Naive thymus-derived CD8-positive, alpha-beta T cell (primary cell): Measurements from ENCODE around the gene KRT34. TPM values are rescaled to one million over a fixed set of nuclear protein-coding genes. Genes with fewer than 3 reads are reported as not detected.
"Not testable (repeated sequence)": the region's sequence is repeated elsewhere in the genome, so short reads cannot be mapped to it uniquely, and the experiment has no call there.

Experiments used
- ATAC-seq, 2 donors: fragments of 150-1000 bp; cut with Tn5 transposase in 1 of 2; sonication (Bioruptor Pico), chemical (Tn5 transposase) in 1 of 2; 1 replicate in 1 of 2; 2 replicates in 1 of 2; pipeline ENCODE4 v1.10.0; 2021; ENCODE audit warnings: mild to moderate bottlenecking in 2 of 2, moderate library complexity in 2 of 2
- POLR2A ChIA-PET: fragments of 350-600 bp; sonication (Branson Sonifier 250); formaldehyde crosslinking; loops from one replicate; lab custom pipeline; 2021; ENCODE audit warnings: antibody characterized with exemption; lab: Charles Lee
- DNase-seq, 10 donors: peaks; one replicate each; pipeline versions ENCODE4 v3.0.0 to v3.0.0-alpha.2; 2020 to 2022
- H3K27ac Mint-ChIP-seq, 10 donors: one replicate each; pipeline ENCODE4 v1.8.0; 2020 to 2022; ENCODE audit warnings: mild to moderate bottlenecking in 10 of 10, mixed read lengths in 10 of 10, moderate library complexity in 4 of 10, inconsistent platforms in 1 of 10
- H3K27me3 Mint-ChIP-seq, 5 donors: one replicate each; pipeline ENCODE4 v1.8.0; 2021 to 2022; ENCODE audit warnings: mixed read lengths in 5 of 5
- H3K36me3 Mint-ChIP-seq, 3 donors: one replicate each; pipeline ENCODE4 v1.8.0; 2020 to 2022; ENCODE audit warnings: mixed read lengths in 3 of 3, mild to moderate bottlenecking in 2 of 3, inconsistent platforms in 1 of 3
- H3K4me1 Mint-ChIP-seq, 4 donors: one replicate each; pipeline ENCODE4 v1.8.0; 2021 to 2022; ENCODE audit warnings: mixed read lengths in 4 of 4
- H3K4me3 Mint-ChIP-seq, 10 donors: one replicate each; pipeline ENCODE4 v1.8.0; 2020 to 2022; ENCODE audit warnings: mild to moderate bottlenecking in 10 of 10, mixed read lengths in 10 of 10, moderate library complexity in 6 of 10, inconsistent platforms in 1 of 10
- H3K9me3 Mint-ChIP-seq, 9 donors: one replicate each; pipeline ENCODE4 v1.8.0; 2020 to 2022; ENCODE audit warnings: mixed read lengths in 9 of 9, mild to moderate bottlenecking in 3 of 9, inconsistent platforms in 1 of 9, moderate library complexity in 1 of 9
- polyA plus RNA-seq, 3 donors: library from polyadenylated mRNA; unstranded; fragments of 300-500 nt; fragmentation: Illumina TruSeq; gene quantifications; one replicate each; pipeline ENCODE4 v1.2.3, GENCODE V29; 2021
- total RNA-seq, 8 experiments: library from RNA in 2 of 8; stranded (reverse) in 2 of 8; gene quantifications; one replicate each; pipeline ENCODE4 v1.2.3 and lab custom pipeline; 2021 to 2026

The KRT34 gene
- total RNA-seq (not detected), polyA plus RNA-seq (not detected), total RNA-seq (lab: John Stamatoyannopoulos, UW) (0 reads per million in 6 experiments)

DNA sequence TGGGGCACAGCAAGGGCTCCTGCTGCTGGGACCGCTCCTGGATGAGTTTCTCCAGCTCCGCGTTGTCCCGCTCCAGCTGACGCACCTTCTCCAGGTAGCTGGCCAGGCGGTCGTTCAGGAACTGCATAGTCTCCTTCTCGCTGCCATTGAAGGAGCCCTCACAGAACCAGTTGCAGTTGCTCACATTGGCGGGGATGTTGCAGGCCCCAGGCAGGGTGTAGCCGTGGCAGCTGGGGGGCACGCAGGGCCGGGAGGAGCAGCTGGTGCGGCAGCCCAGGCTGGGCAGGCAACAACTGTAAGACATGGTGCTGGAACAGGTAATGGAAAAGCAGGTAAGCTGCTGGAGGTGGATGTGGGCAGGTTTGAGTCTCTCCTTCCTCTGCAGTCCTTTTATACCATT lies at the start of gene KRT34:
KRT34 (minus strand) TSS at position 364 of the 400 bp plus-strand sequence; CDS start at position 304, 60 bp downstream.
- H3K36me3 Mint-ChIP-seq, ATAC-seq, POLR2A ChIA-PET, H3K27me3 Mint-ChIP-seq, DNase-seq, H3K4me3 Mint-ChIP-seq: not testable (repeated sequence)
- Mint-ChIP-seq H3K4me1 (peaks cover 10 to 21% (median 16%) of the 10 kb centered on the region in 4 donors), H3K9me3 (peaks cover 5 to 11% (median 7%) of the 10 kb centered on the region in 9 donors), H3K27ac (peak within 1 kb of the TSS in 1 of 10 donors; percentile 70)

DNA sequence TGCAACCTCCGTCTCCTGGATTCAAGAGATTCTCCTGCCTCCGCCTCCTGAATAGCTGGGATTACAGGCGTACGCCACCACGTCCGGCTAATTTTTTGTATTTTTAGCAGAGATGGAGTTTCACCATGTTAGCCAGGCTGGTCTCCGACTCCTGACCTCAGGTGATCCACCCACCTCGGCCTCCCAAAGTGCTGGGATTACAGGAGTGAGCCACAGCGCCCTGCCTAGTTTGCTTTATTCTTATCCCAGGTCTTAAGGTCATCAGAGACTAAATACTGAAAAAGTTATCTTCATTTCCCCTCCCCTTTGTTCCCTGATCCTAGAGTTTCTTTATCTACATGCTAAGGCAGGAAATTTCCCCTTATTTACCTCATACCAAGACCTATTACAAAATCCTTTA lies 48.3 kb upstream of the KRT34 start:
- H3K27me3 Mint-ChIP-seq, DNase-seq, H3K9me3 Mint-ChIP-seq, POLR2A ChIA-PET, H3K36me3 Mint-ChIP-seq, H3K4me3 Mint-ChIP-seq, ATAC-seq: not testable (repeated sequence)
- H3K4me1 Mint-ChIP-seq: peaks cover 2 to 15% (median 8%) of the 10 kb centered on the region in 4 donors
- H3K27ac Mint-ChIP-seq: peak overlapping the region in 1 of 10 donors; percentile 12

- no peak overlapping the region for H3K27ac Mint-ChIP-seq
- DNase-seq (no peak), ATAC-seq (no peak)
- peaks cover 3 to 12% (median 4%) of the 10 kb centered on the region in 4 donors for H3K4me1 Mint-ChIP-seq
- POLR2A ChIA-PET: no interaction called here
- H3K36me3 Mint-ChIP-seq: no peaks in the 10 kb centered on the region
- no peaks in the 10 kb centered on the region for H3K9me3 Mint-ChIP-seq
- no peak overlapping the region for H3K4me3 Mint-ChIP-seq
- H3K27me3 Mint-ChIP-seq: peaks cover 0 to 3% (median 0%) of the 10 kb centered on the region in 5 donors
Measured at GRCh38 chr17:41429667-41430066, 47.6 kb upstream of the KRT34 start.

DNA sequence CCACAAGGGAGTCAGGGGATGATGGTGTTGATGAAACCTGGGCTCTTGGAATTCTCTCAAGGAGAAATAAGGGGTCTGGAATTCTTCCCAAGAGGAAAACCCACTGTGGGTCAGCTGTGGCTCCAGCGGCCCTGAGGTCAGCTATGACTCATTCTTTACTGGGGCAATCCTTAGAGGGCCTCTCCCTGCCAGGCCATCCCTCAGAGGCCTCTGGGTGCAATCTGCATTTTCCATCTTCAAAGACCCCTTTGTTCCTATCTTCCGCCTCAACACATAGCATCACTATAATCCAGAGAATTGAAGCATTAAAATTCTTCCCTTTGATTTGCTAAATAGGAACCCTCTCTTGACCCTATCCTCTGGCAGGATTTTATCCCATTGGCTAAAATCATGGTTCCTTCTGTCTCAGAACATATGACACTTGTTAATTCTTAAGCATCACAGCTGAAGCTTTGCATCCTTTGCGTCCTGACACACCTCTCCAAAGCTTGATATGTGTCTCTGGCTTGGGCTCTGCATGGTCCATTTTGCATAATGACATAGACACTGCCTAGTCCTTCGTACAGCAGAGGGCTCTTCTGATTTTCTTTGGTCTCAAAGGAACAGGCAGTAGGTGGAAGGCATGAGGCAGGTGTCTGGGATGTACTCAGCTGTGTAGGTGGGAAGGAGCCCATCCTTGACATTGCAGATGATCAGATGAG lies 46.6 kb upstream of the KRT34 start:
- POLR2A ChIA-PET: no interaction called here
- no peak for ATAC-seq
- Mint-ChIP-seq H3K9me3 (no peaks in the 10 kb centered on the region), H3K27me3 (peaks cover 0 to 3% (median 0%) of the 10 kb centered on the region in 5 donors), H3K4me1 (peaks cover 0 to 4% (median 2%) of the 10 kb centered on the region in 4 donors), H3K36me3 (no peaks in the 10 kb centered on the region), H3K27ac (no peak overlapping the region), H3K4me3 (no peak overlapping the region)
- DNase-seq: no peak

DNA sequence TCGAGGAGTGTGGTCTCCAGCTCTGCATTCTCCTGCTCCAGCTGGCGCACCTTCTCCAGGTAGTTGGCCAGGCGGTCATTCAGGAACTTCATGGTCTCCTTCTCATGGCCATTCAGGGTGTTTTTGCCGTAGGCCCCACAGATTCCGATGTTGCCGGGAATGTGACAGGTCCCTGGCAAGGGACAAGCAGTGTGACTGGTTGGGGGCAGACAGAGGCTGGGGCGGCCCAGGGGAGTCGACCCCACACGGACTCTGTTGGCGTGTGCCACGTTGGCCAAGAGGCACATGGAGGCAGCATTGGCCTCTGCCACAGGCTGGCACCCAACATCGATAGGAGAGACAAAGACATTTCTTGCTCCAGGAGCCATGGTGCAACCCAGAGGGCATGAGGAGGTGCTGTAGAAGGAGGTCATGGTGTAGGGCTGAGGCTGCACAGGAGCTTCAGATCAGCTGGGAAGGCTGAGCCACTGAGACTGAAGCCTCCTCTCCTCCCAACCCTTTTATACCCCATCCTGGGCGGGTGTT lies 42.1 kb upstream of the KRT34 start, which contains the start of gene KRT37:
KRT37 (minus strand) TSS at position 475 of the 525 bp plus-strand sequence; CDS start at position 413, 62 bp downstream.
- peaks cover 0 to 4% (median 0%) of the 10 kb centered on the region in 5 donors for H3K27me3 Mint-ChIP-seq
- no peak for DNase-seq
- H3K36me3 Mint-ChIP-seq: no peaks in the 10 kb centered on the region
- peak within 1 kb of the TSS in 1 of 10 donors; percentile 67 for H3K27ac Mint-ChIP-seq
- ATAC-seq: no peak
- POLR2A ChIA-PET: no interaction called here
- no peak within 1 kb of the TSS for H3K4me3 Mint-ChIP-seq
- H3K4me1 Mint-ChIP-seq: peaks cover 3 to 16% (median 15%) of the 10 kb centered on the region in 4 donors
- H3K9me3 Mint-ChIP-seq: no peaks in the 10 kb centered on the region

GRCh38 chr17:41422586-41422985 lies 40.5 kb upstream of the KRT34 start:
- H3K4me3 Mint-ChIP-seq, H3K27ac Mint-ChIP-seq, H3K27me3 Mint-ChIP-seq, DNase-seq, POLR2A ChIA-PET, H3K9me3 Mint-ChIP-seq, H3K36me3 Mint-ChIP-seq, ATAC-seq: not testable (repeated sequence)
- peaks cover 3 to 22% (median 18%) of the 10 kb centered on the region in 4 donors for H3K4me1 Mint-ChIP-seq

GRCh38 chr17:41421617-41422016 lies 39.5 kb upstream of the KRT34 start:
- ATAC-seq (no peak), DNase-seq (no peak)
- Mint-ChIP-seq H3K27me3 (peaks cover 0 to 4% (median 0%) of the 10 kb centered on the region in 5 donors), H3K27ac (peak overlapping the region in 2 of 10 donors; percentile 10 to 77), H3K36me3 (no peaks in the 10 kb centered on the region), H3K9me3 (no peaks in the 10 kb centered on the region), H3K4me1 (peaks cover 5 to 27% (median 21%) of the 10 kb centered on the region in 4 donors), H3K4me3 (no peak overlapping the region)
- POLR2A ChIA-PET: no interaction called here

- Mint-ChIP-seq H3K36me3 (no peaks in the 10 kb centered on the region), H3K27me3 (peaks cover 0 to 4% (median 0%) of the 10 kb centered on the region in 5 donors), H3K4me1 (peaks cover 5 to 27% (median 21%) of the 10 kb centered on the region in 4 donors), H3K4me3 (peak overlapping the region in 1 of 10 donors; percentile 10), H3K9me3 (no peaks in the 10 kb centered on the region), H3K27ac (peak overlapping the region in 2 of 10 donors; percentile 10 to 77)
- POLR2A ChIA-PET: no interaction called here
- ATAC-seq: no peak
- no peak for DNase-seq
Measured at GRCh38 chr17:41421116-41421515, 39.0 kb upstream of the KRT34 start.

DNA sequence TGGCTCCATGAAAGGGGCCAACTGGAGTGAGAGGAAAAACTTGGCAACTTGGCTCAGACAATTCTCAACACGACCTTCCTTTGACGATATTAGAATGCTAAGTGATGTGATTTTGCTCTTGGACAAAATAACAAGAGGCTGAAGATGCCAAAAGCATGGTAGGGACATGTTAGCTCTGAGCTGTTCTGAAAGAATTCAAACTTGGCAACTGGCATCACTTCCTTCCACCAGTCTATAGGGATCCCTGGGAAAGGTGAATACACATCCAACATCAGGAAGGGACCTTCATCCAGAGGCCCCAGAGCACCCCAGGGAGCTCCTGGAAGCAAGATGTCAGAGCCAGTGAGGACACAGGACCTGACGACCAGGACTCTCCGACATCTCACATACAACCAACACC lies 38.0 kb upstream of the KRT34 start:
- POLR2A ChIA-PET: no interaction called here
- no peak for DNase-seq
- H3K9me3 Mint-ChIP-seq: no peaks in the 10 kb centered on the region
- H3K27me3 Mint-ChIP-seq: peaks cover 0 to 5% (median 0%) of the 10 kb centered on the region in 5 donors
- H3K27ac Mint-ChIP-seq: peak overlapping the region in 1 of 10 donors; percentile 47
- ATAC-seq: no peak
- peaks cover 5 to 27% (median 20%) of the 10 kb centered on the region in 4 donors for H3K4me1 Mint-ChIP-seq
- H3K36me3 Mint-ChIP-seq: no peaks in the 10 kb centered on the region
- H3K4me3 Mint-ChIP-seq: no peak overlapping the region

DNA sequence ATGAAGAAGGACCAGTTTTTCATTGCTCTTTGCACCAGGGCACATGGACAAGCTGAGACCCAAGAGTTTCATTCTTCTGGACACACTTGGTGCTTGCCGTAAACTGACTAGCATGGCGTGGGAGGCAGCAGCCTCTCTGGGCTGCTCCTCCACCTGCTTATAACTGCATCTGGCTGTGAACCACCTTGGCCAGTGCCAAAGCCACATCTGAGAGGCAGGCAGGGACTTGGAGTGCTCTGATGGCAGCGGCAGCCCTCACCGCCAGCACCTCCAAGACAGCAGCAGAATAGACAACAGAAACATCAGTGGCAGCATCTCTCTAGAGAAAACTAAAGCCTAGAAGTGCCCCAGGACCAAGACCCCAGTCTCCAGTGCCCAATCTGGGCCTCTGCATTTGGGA lies 37.6 kb upstream of the KRT34 start:
- ATAC-seq: peak; percentile 37 to 71
- POLR2A ChIA-PET: no interaction called here
- H3K27me3 Mint-ChIP-seq: peaks cover 0 to 5% (median 0%) of the 10 kb centered on the region in 5 donors
- no peaks in the 10 kb centered on the region for H3K36me3 Mint-ChIP-seq
- H3K9me3 Mint-ChIP-seq: no peaks in the 10 kb centered on the region
- no peak overlapping the region for H3K4me3 Mint-ChIP-seq
- peaks cover 5 to 27% (median 19%) of the 10 kb centered on the region in 4 donors for H3K4me1 Mint-ChIP-seq
- H3K27ac Mint-ChIP-seq: peak overlapping the region in 3 of 10 donors; percentile 41 to 77 (median 47)
- DNase-seq: peak in 3 of 10 donors; percentile 13 to 24 (median 19)

GRCh38 chr17:41418116-41418860 lies 36.2 kb upstream of the KRT34 start:
- POLR2A ChIA-PET: no interaction called here
- Mint-ChIP-seq H3K9me3 (no peaks in the 10 kb centered on the region), H3K4me3 (no peak overlapping the region), H3K27ac (peak overlapping the region in 2 of 10 donors; percentile 21 to 39), H3K36me3 (no peaks in the 10 kb centered on the region), H3K4me1 (peaks cover 5 to 27% (median 19%) of the 10 kb centered on the region in 4 donors), H3K27me3 (peaks cover 0 to 5% (median 0%) of the 10 kb centered on the region in 5 donors)
- no peak for ATAC-seq
- DNase-seq: no peak

GRCh38 chr17:41417576-41418015 lies 35.5 kb upstream of the KRT34 start:
- POLR2A ChIA-PET: no interaction called here
- Mint-ChIP-seq H3K27ac (peak overlapping the region in 3 of 10 donors; percentile 21 to 54 (median 49)), H3K4me3 (no peak overlapping the region), H3K27me3 (peaks cover 0 to 3% (median 0%) of the 10 kb centered on the region in 5 donors), H3K4me1 (peaks cover 5 to 27% (median 19%) of the 10 kb centered on the region in 4 donors), H3K36me3 (no peaks in the 10 kb centered on the region), H3K9me3 (no peaks in the 10 kb centered on the region)
- ATAC-seq (no peak), DNase-seq (no peak)
